GM12878 (cell line): ENCODE measurements around the gene PCSK5. TPM values are rescaled to one million over a fixed set of nuclear protein-coding genes. Genes with fewer than 3 reads are reported as not detected.

ENCODE experiments used
- ATAC-seq: fragments of 200-7000 bp; cut with Tn5 transposase; 3 replicates; pipeline ENCODE4 v1.9.1; 2020; ENCODE audit warnings: mild to moderate bottlenecking, moderate library complexity
- Bru-seq: library from RNA; stranded (reverse); fragments of 400-500 nt; gene quantifications from one replicate; lab custom pipeline; 2021; lab: Mats Ljungman, UMichigan
- BruChase-seq, 2 experiments: library from RNA; stranded (reverse); fragments of 400-500 nt; gene quantifications; one replicate each; lab custom pipeline; 2021; lab: Mats Ljungman, UMichigan
- BruUV-seq: library from RNA; stranded (reverse); fragments of 400-500 nt; replicated peaks from 2 replicates; lab custom pipeline; 2021; lab: Mats Ljungman, UMichigan
- CTCF ChIA-PET: fragments of 300-600 bp; sonication (Branson Sonifier 250); formaldehyde crosslinking; extraction: SDS; loops from one replicate; lab custom pipeline; 2021; ENCODE audit warnings: inconsistent platforms; lab: Yijun Ruan, JAX
- POLR2A ChIA-PET: fragments of 350-600 bp; formaldehyde crosslinking; extraction: SDS; loops from one replicate; lab custom pipeline; 2021; ENCODE audit warnings: inconsistent platforms; lab: Charles Lee
- RAD21 ChIA-PET: fragments of 300-600 bp; sonication (Branson Sonifier 250); formaldehyde crosslinking; loops from one replicate; lab custom pipeline; 2023; ENCODE audit warnings: antibody characterized with exemption; ENCODE audit not compliant: unreplicated experiment; lab: Charles Lee
- SMC1A ChIA-PET: fragments of 300-600 bp; sonication (Branson Sonifier 250); formaldehyde crosslinking; loops from one replicate; lab custom pipeline; 2023; ENCODE audit not compliant: unreplicated experiment, uncharacterized antibody; lab: Charles Lee
- DNase-seq: peaks from one replicate; pipeline ENCODE4 v3.0.0-alpha.2; 2011; ENCODE audit warnings: low read depth, low spot score
- FAIRE-seq: peaks from 3 replicates; lab custom pipeline; 2011; peaks lifted over from hg19 to GRCh38; lab: Jason Lieb, UNC
- H2AFZ ChIP-seq: 2 replicates; pipeline ENCODE4 v1.6.0; 2011; ENCODE audit warnings: low read depth, low read length, control low read depth; ENCODE audit not compliant: control insufficient read depth
- H3K27ac ChIP-seq: 2 replicates; pipeline ENCODE4 v1.5.1; 2011; ENCODE audit warnings: control low read depth; ENCODE audit not compliant: control insufficient read depth, insufficient read depth
- H3K27me3 ChIP-seq, 2 experiments: replicated peaks in 1 of 2; 2 replicates each; pipeline versions ENCODE4 v1.6.0 to v1.6.1; 2011; ENCODE audit warnings: low read length in 1 of 2; ENCODE audit not compliant: control insufficient read depth in 2 of 2, insufficient read depth in 2 of 2
- H3K36me3 ChIP-seq, 2 experiments: 2 replicates each; pipeline ENCODE4 v1.5.1; 2011; ENCODE audit warnings: low read length in 1 of 2; ENCODE audit not compliant: control insufficient read depth in 2 of 2, insufficient read depth in 2 of 2
- H3K4me1 ChIP-seq: 2 replicates; pipeline ENCODE4 v1.6.1; 2011; ENCODE audit warnings: mild to moderate bottlenecking, low read length, moderate library complexity, mixed read lengths; ENCODE audit not compliant: control insufficient read depth, insufficient read depth
- H3K4me2 ChIP-seq: 2 replicates; pipeline ENCODE4 v1.6.0; 2011; ENCODE audit warnings: control low read depth; ENCODE audit not compliant: control insufficient read depth, insufficient read depth
- H3K4me3 ChIP-seq: fragments of 200-600 bp; sonication (generic); 2 replicates; pipeline ENCODE4 v1.5.1; 2016
- H3K79me2 ChIP-seq: 2 replicates; pipeline ENCODE4 v1.6.0; 2011; ENCODE audit warnings: low read length; ENCODE audit not compliant: control insufficient read depth, insufficient read depth
- H3K9ac ChIP-seq: 2 replicates; pipeline ENCODE4 v1.8.0; 2011; ENCODE audit warnings: low read length, control low read depth, mixed read lengths; ENCODE audit not compliant: control insufficient read depth, insufficient read depth
- H3K9me3 ChIP-seq: replicated peaks from 3 replicates; pipeline ENCODE4 v1.5.1; 2011; ENCODE audit warnings: mild to moderate bottlenecking, low read length; ENCODE audit not compliant: control insufficient read depth, insufficient read depth
- H4K20me1 ChIP-seq: 2 replicates; pipeline ENCODE4 v1.6.0; 2011; ENCODE audit not compliant: control insufficient read depth, insufficient read depth
- RUNX3 ChIP-seq: IDR thresholded peaks from 2 replicates; pipeline ENCODE4 v1.6.1; 2012; ENCODE audit warnings: low read length, inconsistent platforms
- WGBS: methylation state at CpG from one replicate; pipeline ENCODE4 v1.1.6; 2016; ENCODE audit warnings: low lambda C conversion rate; ENCODE audit not compliant: insufficient replicate concordance, insufficient coverage; ENCODE audit errors: missing lambda C conversion rate; 5-methylcytosine and 5-hydroxymethylcytosine counted together
- in situ Hi-C: fragments of 300-500 bp; cut with MboI; formaldehyde crosslinking; loops from 9 replicates; pipeline ENCODE4 v1.14.3; 2018; ENCODE audit warnings: mixed read lengths
- intact Hi-C: fragments of 100-400 bp; cut with micrococcal nuclease; formaldehyde crosslinking; loops from one replicate; pipeline ENCODE4 v1.14.2; 2022; ENCODE audit not compliant: unreplicated experiment
- long read RNA-seq, 2 experiments: library from polyadenylated mRNA; unstranded; transcript quantifications; one replicate each; pipeline ENCODE4 v2.0.0, GENCODE V29; 2019 to 2020
- polyA minus RNA-seq, 3 experiments: library from RNA; depleted of rRNA, polyadenylated mRNA; stranded (reverse); fragments of >200 nt; gene quantifications; 2 replicates each; pipeline ENCODE4 v1.2.3, GENCODE V29; 2011
- polyA plus RNA-seq, 11 experiments: library from polyadenylated mRNA; depleted of rRNA in 4 of 11; unstranded in 6 of 11; stranded (reverse) in 5 of 11; fragments of >200 nt; fragmentation: Nextera tagmentation in 4 of 11; fragmentation: Illumina TruSeq in 1 of 11; extraction: Ambion mirVana in 4 of 11; extraction: Trizol in 1 of 11; gene quantifications; 1 replicate in 1 of 11; 2 replicates in 10 of 11; pipeline versions ENCODE4 v1.2.1 to v1.2.3, GENCODE V29; 2011 to 2016; ENCODE audit warnings: inconsistent platforms in 2 of 11, missing spikeins in 2 of 11, low read depth in 1 of 11
- total RNA-seq, 4 experiments: library from RNA; depleted of rRNA in 3 of 4; stranded (reverse); fragments of >200 nt in 3 of 4; fragmentation: Illumina TruSeq in 1 of 4; extraction: Trizol in 1 of 4; gene quantifications; 2 replicates each; pipeline versions ENCODE4 v1.2.1 to v1.2.3, GENCODE V29; 2013 to 2021
- TF ChIP-seq, protein P1 (sequence below): IDR thresholded peaks from 2 replicates; pipeline ENCODE4 v1.6.1; 2012; ENCODE audit warnings: low read depth, low read length, improper control_type of control experiment
- TF ChIP-seq, protein P2 (sequence below): IDR thresholded peaks from 2 replicates; pipeline ENCODE4 v1.6.1; 2012; ENCODE audit warnings: improper control_type of control experiment, low read depth, low read length; ENCODE audit not compliant: insufficient replicate concordance
- TF ChIP-seq, protein P3 (sequence below): IDR thresholded peaks from 2 replicates; pipeline ENCODE4 v1.6.1; 2012; ENCODE audit warnings: mild to moderate bottlenecking, low read depth, low read length
- TF ChIP-seq, protein P4 (sequence below): IDR thresholded peaks from 2 replicates; pipeline ENCODE4 v1.6.1; 2011; ENCODE audit warnings: borderline replicate concordance, low read depth, mild to moderate bottlenecking, moderate library complexity, low read length; ENCODE audit not compliant: insufficient read depth, poor library complexity, severe bottlenecking

Gene PCSK5
- total RNA-seq (2013; cell fraction: nucleolus; rRNA removed), result not detected in 2 replicates
- total RNA-seq (2014; rRNA removed), result 0.06 TPM in 1 of 2 replicates, not detected in the other
- 0.04 TPM in 1 of 2 replicates, not detected in the other for total RNA-seq (2014; rRNA removed; fragmentation: Illumina TruSeq; extraction: Trizol)
- total RNA-seq (2021), result 0.11 and 0.13 TPM in 2 replicates
- not detected for polyA plus RNA-seq (2011; ENCODE audit: low read depth)
- 0.04 TPM in 1 of 2 replicates, not detected in the other for polyA plus RNA-seq (2011; rRNA removed)
- 0.02 TPM in 1 of 2 replicates, not detected in the other for polyA plus RNA-seq (2011; cell fraction: cytosol; rRNA removed)
- not detected in 2 replicates for polyA plus RNA-seq (2011; cell fraction: nucleus; rRNA removed)
- polyA plus RNA-seq (2012), result not detected in 2 replicates
- 0.01 TPM in 1 of 2 replicates, not detected in the other for polyA plus RNA-seq (2014; fragmentation: Illumina TruSeq; extraction: Trizol)
- polyA plus RNA-seq (2014; fragmentation: Nextera tagmentation; extraction: Ambion mirVana), result under 1 TPM in 1 of 2 experiments, not detected in 1; 0.04 TPM
- polyA plus RNA-seq (2014; rRNA removed), result 0.04 TPM in 1 of 2 replicates, not detected in the other
- polyA plus RNA-seq (2016; fragmentation: Nextera tagmentation; extraction: Ambion mirVana), result under 1 TPM in 1 of 2 experiments, not detected in 1; 0.12 TPM
- not detected in 2 replicates for polyA minus RNA-seq (2011; rRNA and poly(A)+ RNA removed)
- not detected in 2 replicates for polyA minus RNA-seq (2011; cell fraction: cytosol; rRNA and poly(A)+ RNA removed)
- polyA minus RNA-seq (2011; cell fraction: nucleus; rRNA and poly(A)+ RNA removed), result not detected in 2 replicates
- percentile 1 among the genes with signal in this experiment for Bru-seq, nascent RNA
- percentile 1 among the genes with signal in this experiment for BruChase-seq, experiment 1, labeled RNA remaining after a 6-hour chase
- percentile 1 among the genes with signal in this experiment for BruChase-seq, experiment 2, labeled RNA remaining after a 2-hour chase
- long read RNA-seq, experiment 1, result 0 reads
- long read RNA-seq, experiment 2, partial matches to known transcripts, result 0 of 2 reads
- long read RNA-seq, experiment 2, other reads (novel, unspliced or antisense), result 2 of 2 reads

- H3K36me3 ChIP-seq, result no peaks in the 10 kb centered on the region
- no TSS peak for BruUV-seq
- FAIRE-seq (no peak), ATAC-seq (peak; percentile 81), DNase-seq (no peak)
- no peaks in the 10 kb centered on the region for H4K20me1 ChIP-seq
- H3K4me2 ChIP-seq, result peak within 1 kb of the TSS; percentile 68
- H3K9me3 ChIP-seq, result no peaks in the 10 kb centered on the region
- H2AFZ ChIP-seq, result no peak within 1 kb of the TSS; the same call in 1 of the 2 replicates
- ChIA-PET POLR2A (no interaction called here), CTCF (no interaction called here), SMC1A (interaction anchor here (1.3 kb wide), 1 partner anchor 9 kb away, joined by 3 read pairs; no protein-coding TSS in a partner anchor), RAD21 (no interaction called here)
- H3K79me2 ChIP-seq, result no peaks in the 10 kb centered on the region
- no peak within 1 kb of the TSS for H3K4me3 ChIP-seq
- no peak within 1 kb of the TSS for H3K9ac ChIP-seq
- H3K4me1 ChIP-seq, result no peaks in the 10 kb centered on the region
- 15% methylated on average over 68 of the region's 83 CpGs for WGBS
- in situ Hi-C loops, result no loop called here
- no peak within 1 kb of the TSS for H3K27ac ChIP-seq
- intact Hi-C loops, result no loop called here
- H3K27me3 ChIP-seq, result peaks cover 0 to 13% of the 10 kb centered on the region in 2 experiments
- TF ChIP-seq RUNX3, result peak; percentile 23; the same call in 1 of the 2 replicates
- TF ChIP-seq, protein P1, sequence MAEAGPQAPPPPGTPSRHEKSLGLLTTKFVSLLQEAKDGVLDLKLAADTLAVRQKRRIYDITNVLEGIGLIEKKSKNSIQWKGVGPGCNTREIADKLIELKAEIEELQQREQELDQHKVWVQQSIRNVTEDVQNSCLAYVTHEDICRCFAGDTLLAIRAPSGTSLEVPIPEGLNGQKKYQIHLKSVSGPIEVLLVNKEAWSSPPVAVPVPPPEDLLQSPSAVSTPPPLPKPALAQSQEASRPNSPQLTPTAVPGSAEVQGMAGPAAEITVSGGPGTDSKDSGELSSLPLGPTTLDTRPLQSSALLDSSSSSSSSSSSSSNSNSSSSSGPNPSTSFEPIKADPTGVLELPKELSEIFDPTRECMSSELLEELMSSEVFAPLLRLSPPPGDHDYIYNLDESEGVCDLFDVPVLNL, result no peak
- TF ChIP-seq, protein P2, sequence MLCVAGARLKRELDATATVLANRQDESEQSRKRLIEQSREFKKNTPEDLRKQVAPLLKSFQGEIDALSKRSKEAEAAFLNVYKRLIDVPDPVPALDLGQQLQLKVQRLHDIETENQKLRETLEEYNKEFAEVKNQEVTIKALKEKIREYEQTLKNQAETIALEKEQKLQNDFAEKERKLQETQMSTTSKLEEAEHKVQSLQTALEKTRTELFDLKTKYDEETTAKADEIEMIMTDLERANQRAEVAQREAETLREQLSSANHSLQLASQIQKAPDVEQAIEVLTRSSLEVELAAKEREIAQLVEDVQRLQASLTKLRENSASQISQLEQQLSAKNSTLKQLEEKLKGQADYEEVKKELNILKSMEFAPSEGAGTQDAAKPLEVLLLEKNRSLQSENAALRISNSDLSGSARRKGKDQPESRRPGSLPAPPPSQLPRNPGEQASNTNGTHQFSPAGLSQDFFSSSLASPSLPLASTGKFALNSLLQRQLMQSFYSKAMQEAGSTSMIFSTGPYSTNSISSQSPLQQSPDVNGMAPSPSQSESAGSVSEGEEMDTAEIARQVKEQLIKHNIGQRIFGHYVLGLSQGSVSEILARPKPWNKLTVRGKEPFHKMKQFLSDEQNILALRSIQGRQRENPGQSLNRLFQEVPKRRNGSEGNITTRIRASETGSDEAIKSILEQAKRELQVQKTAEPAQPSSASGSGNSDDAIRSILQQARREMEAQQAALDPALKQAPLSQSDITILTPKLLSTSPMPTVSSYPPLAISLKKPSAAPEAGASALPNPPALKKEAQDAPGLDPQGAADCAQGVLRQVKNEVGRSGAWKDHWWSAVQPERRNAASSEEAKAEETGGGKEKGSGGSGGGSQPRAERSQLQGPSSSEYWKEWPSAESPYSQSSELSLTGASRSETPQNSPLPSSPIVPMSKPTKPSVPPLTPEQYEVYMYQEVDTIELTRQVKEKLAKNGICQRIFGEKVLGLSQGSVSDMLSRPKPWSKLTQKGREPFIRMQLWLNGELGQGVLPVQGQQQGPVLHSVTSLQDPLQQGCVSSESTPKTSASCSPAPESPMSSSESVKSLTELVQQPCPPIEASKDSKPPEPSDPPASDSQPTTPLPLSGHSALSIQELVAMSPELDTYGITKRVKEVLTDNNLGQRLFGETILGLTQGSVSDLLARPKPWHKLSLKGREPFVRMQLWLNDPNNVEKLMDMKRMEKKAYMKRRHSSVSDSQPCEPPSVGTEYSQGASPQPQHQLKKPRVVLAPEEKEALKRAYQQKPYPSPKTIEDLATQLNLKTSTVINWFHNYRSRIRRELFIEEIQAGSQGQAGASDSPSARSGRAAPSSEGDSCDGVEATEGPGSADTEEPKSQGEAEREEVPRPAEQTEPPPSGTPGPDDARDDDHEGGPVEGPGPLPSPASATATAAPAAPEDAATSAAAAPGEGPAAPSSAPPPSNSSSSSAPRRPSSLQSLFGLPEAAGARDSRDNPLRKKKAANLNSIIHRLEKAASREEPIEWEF, result no peak
- TF ChIP-seq, protein P3, sequence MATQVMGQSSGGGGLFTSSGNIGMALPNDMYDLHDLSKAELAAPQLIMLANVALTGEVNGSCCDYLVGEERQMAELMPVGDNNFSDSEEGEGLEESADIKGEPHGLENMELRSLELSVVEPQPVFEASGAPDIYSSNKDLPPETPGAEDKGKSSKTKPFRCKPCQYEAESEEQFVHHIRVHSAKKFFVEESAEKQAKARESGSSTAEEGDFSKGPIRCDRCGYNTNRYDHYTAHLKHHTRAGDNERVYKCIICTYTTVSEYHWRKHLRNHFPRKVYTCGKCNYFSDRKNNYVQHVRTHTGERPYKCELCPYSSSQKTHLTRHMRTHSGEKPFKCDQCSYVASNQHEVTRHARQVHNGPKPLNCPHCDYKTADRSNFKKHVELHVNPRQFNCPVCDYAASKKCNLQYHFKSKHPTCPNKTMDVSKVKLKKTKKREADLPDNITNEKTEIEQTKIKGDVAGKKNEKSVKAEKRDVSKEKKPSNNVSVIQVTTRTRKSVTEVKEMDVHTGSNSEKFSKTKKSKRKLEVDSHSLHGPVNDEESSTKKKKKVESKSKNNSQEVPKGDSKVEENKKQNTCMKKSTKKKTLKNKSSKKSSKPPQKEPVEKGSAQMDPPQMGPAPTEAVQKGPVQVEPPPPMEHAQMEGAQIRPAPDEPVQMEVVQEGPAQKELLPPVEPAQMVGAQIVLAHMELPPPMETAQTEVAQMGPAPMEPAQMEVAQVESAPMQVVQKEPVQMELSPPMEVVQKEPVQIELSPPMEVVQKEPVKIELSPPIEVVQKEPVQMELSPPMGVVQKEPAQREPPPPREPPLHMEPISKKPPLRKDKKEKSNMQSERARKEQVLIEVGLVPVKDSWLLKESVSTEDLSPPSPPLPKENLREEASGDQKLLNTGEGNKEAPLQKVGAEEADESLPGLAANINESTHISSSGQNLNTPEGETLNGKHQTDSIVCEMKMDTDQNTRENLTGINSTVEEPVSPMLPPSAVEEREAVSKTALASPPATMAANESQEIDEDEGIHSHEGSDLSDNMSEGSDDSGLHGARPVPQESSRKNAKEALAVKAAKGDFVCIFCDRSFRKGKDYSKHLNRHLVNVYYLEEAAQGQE, result no peak
- TF ChIP-seq, protein P4, sequence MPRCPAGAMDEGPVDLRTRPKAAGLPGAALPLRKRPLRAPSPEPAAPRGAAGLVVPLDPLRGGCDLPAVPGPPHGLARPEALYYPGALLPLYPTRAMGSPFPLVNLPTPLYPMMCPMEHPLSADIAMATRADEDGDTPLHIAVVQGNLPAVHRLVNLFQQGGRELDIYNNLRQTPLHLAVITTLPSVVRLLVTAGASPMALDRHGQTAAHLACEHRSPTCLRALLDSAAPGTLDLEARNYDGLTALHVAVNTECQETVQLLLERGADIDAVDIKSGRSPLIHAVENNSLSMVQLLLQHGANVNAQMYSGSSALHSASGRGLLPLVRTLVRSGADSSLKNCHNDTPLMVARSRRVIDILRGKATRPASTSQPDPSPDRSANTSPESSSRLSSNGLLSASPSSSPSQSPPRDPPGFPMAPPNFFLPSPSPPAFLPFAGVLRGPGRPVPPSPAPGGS, result no peak
Measured at GRCh38 chr9:75890472-75891276, at the start of gene PCSK5. TSS of gene PCSK5 (plus strand) at chr9:75890673. CDS start at chr9:75891182, 509 bp downstream.
